ENCODE measurements around the gene RPS2. TPM values are rescaled to one million over a fixed set of nuclear protein-coding genes. Genes with fewer than 3 reads are reported as not detected.

The RPS2 gene
- total RNA-seq, 2 experiments from 2014 or later: 2,461 to 3,120 TPM

DNA sequence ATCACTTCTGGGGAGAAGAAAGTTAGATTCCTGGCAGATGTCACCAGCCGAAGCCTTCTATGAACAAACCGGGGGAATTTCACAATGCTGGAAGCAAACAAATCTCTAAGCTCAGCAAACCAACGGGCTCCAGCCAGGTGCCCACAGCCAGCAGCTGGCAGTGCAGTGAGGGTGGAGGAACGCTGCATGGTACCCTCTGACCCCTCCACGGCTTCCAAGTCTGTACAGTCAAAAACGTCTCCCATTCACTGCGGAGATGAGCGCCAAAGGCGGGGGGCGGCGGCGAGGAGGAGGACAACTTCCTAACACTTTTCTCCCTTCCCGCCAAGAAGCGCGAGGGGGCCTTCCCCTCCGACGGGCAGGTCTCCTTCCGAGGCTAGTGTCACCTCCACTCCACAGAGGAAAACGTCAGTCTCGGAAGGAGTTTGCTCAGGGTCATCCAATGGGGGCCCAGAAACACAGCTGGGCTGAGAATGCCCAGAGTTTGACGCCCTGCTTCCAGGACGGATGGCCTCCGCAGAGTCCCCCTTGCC, 44.1 kb upstream of the RPS2 start:
- TF ChIP-seq EZH2phosphoT487 (IDR thresholded peaks at IDR 0.05; ENCODE audit: borderline replicate concordance, low read depth, low read length): no peak
- TF ChIP-seq, protein P1, sequence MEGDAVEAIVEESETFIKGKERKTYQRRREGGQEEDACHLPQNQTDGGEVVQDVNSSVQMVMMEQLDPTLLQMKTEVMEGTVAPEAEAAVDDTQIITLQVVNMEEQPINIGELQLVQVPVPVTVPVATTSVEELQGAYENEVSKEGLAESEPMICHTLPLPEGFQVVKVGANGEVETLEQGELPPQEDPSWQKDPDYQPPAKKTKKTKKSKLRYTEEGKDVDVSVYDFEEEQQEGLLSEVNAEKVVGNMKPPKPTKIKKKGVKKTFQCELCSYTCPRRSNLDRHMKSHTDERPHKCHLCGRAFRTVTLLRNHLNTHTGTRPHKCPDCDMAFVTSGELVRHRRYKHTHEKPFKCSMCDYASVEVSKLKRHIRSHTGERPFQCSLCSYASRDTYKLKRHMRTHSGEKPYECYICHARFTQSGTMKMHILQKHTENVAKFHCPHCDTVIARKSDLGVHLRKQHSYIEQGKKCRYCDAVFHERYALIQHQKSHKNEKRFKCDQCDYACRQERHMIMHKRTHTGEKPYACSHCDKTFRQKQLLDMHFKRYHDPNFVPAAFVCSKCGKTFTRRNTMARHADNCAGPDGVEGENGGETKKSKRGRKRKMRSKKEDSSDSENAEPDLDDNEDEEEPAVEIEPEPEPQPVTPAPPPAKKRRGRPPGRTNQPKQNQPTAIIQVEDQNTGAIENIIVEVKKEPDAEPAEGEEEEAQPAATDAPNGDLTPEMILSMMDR (conservative IDR thresholded peaks at IDR 0.05; ENCODE audit: low read length): peak; percentile 14; the same call in 1 of the 2 replicates
- H3K9me3 ChIP-seq (ENCODE audit: low read length): no peaks in the 10 kb centered on the region
- H3K36me3 ChIP-seq (ENCODE audit: insufficient read depth, low read length): peaks cover 16% of the 10 kb centered on the region; the same call in 1 of the 2 replicates
- peaks cover 42% of the 10 kb centered on the region for H3K79me2 ChIP-seq (ENCODE audit: insufficient read depth, low read depth, low read length)
- DNase-seq (ENCODE audit: low spot score): peak; percentile 42
- intact Hi-C loops (cut with micrococcal nuclease; ENCODE audit: unreplicated experiment): loop anchor here (2.0 kb wide), 1 partner anchor 66 kb away; the partner anchor contains the start of gene MSRB1
- H3K9me2 ChIP-seq (ENCODE audit: insufficient read depth, low read length): no peaks in the 10 kb centered on the region
- H3K4me1 ChIP-seq (ENCODE audit: insufficient read depth, low read length, poor library complexity, severe bottlenecking): peaks cover 36% of the 10 kb centered on the region
- H2AFZ ChIP-seq (ENCODE audit: low read length): no peak overlapping the region
- peak overlapping the region; percentile 62 for H3K27ac ChIP-seq (ENCODE audit: low read depth, low read length, poor library complexity, severe bottlenecking)
- POLR2A ChIA-PET: interaction anchor here (0.9 to 1.1 kb wide), 3 partner anchors 37 to 147 kb away, joined by 3 to 4 read pairs (median 3); partner anchors contain the start of genes TBL3 and TRAF7
- peaks cover 10% of the 10 kb centered on the region; the same call in 1 of the 2 replicates for H4K20me1 ChIP-seq (ENCODE audit: insufficient read depth, low read length)
- H3K4me2 ChIP-seq (ENCODE audit: low read length): peak overlapping the region; percentile 98
- peak overlapping the region; percentile 93 for H3K4me3 ChIP-seq (ENCODE audit: low read depth, low read length, poor library complexity, severe bottlenecking)
- CTCF ChIA-PET (ENCODE audit: unreplicated experiment): interaction anchor here (0.5 kb wide), 1 partner anchor 98 kb away, joined by 6 read pairs; no protein-coding TSS in a partner anchor
- BruUV-seq (replicated peaks): no TSS peak

DNA sequence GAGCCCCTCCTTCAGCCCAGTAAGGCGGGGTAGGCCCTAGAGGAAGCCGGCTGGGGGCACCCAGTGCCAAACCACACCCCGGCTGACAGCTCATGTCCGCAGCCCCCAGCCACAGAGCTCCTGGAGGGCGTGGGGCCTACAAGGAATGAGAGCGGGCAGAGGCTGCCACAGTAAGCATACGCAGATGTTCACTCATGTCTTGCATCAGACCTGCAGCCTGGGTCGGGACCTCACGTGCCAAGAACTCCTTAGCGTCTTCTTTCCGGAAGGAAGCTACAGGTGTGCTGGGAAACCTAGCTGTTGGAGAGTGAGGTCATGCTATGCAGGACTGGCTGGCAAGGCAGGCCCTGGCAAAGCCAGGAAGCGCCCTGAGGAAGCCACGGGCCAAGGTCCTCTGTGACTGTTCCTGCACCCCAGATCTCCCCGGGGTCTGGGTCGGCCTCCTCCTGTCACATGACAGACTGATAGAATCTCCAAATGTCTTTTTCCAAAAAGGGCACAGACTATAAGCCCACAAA, 43.4 kb upstream of the RPS2 start:
- H3K4me2 ChIP-seq (ENCODE audit: low read length): peak overlapping the region; percentile 98
- no peaks in the 10 kb centered on the region for H3K9me2 ChIP-seq (ENCODE audit: insufficient read depth, low read length)
- peaks cover 42% of the 10 kb centered on the region for H3K79me2 ChIP-seq (ENCODE audit: insufficient read depth, low read depth, low read length)
- no TSS peak for BruUV-seq (replicated peaks)
- peak; percentile 53 for DNase-seq (ENCODE audit: low spot score)
- H3K27ac ChIP-seq (ENCODE audit: low read depth, low read length, poor library complexity, severe bottlenecking): peak overlapping the region; percentile 62
- peaks cover 22% of the 10 kb centered on the region for H3K36me3 ChIP-seq (ENCODE audit: insufficient read depth, low read length)
- H4K20me1 ChIP-seq (ENCODE audit: insufficient read depth, low read length): peaks cover 10% of the 10 kb centered on the region
- H3K4me1 ChIP-seq (ENCODE audit: insufficient read depth, low read length, poor library complexity, severe bottlenecking): peaks cover 36% of the 10 kb centered on the region
- peak overlapping the region; percentile 93 for H3K4me3 ChIP-seq (ENCODE audit: low read depth, low read length, poor library complexity, severe bottlenecking)
- TF ChIP-seq, protein P1 (conservative IDR thresholded peaks at IDR 0.05; ENCODE audit: low read length): no peak
- TF ChIP-seq EZH2phosphoT487 (IDR thresholded peaks at IDR 0.05; ENCODE audit: borderline replicate concordance, low read depth, low read length): no peak
- H2AFZ ChIP-seq (ENCODE audit: low read length): no peak overlapping the region
- intact Hi-C loops (cut with micrococcal nuclease; ENCODE audit: unreplicated experiment): loop anchor here (2.0 kb wide), 1 partner anchor 65 kb away; the partner anchor contains the start of gene MSRB1
- ChIA-PET CTCF (ENCODE audit: unreplicated experiment) (interaction anchor here (0.5 kb wide), 1 partner anchor 97 kb away, joined by 6 read pairs; no protein-coding TSS in a partner anchor), POLR2A (interaction anchor here (1.0 to 1.5 kb wide), 2 partner anchors 48 to 147 kb away, joined by 4 read pairs; partner anchors contain the start of gene TRAF7)
- H3K9me3 ChIP-seq (ENCODE audit: low read length): no peaks in the 10 kb centered on the region

Data from OCI-LY7 (cell line).